ENCODE data around the gene BTN2A1.

GRCh38 chr6:26472549-26473290 is 15.0 kb downstream of the BTN2A1 start:
- TF ChIP-seq CTCF (conservative IDR thresholded peaks at IDR 0.05; ENCODE audit: low read length) (no peak), EZH2phosphoT487 (IDR thresholded peaks at IDR 0.05; ENCODE audit: borderline replicate concordance, low read depth, low read length) (no peak)
